SK-N-SH (cell line): ENCODE data around the gene HCST. TPM values are rescaled to one million over a fixed set of nuclear protein-coding genes. Genes with fewer than 3 reads are reported as not detected.

ENCODE experiments used
- CTCF ChIA-PET: fragments of 300-600, 350-600 bp; formaldehyde crosslinking; extraction: SDS; loops from one replicate; lab custom pipeline; 2021; lab: Yijun Ruan, JAX
- POLR2A ChIA-PET: fragments of 350-600 bp; sonication (Branson Sonifier 250); formaldehyde crosslinking; extraction: SDS; loops from one replicate; lab custom pipeline; 2020; ENCODE audit warnings: antibody characterized with exemption, inconsistent platforms; lab: Yijun Ruan, JAX
- DNase-seq: peaks from one replicate; pipeline ENCODE4 v3.0.0; 2012
- H2AFZ ChIP-seq: fragments of 200-600 bp; sonication (generic); 2 replicates; pipeline ENCODE4 v1.8.1; 2016; ENCODE audit warnings: antibody characterized with exemption, mild to moderate bottlenecking, low read depth
- H3F3A ChIP-seq: fragments of 200-600 bp; sonication (generic); replicated peaks from 2 replicates; pipeline ENCODE3; 2016; ENCODE audit warnings: antibody characterized with exemption, mild to moderate bottlenecking; ENCODE audit not compliant: insufficient read depth
- H3K27ac ChIP-seq, 2 experiments: fragments of 200-500 bp in 1 of 2; fragments of 200-600 bp in 1 of 2; sonication (Bioruptor generic) in 1 of 2; sonication (generic), shearing (Covaris generic) in 1 of 2; 2 replicates each; pipeline versions ENCODE4 v1.5.1 to v1.6.1; 2014 to 2016; ENCODE audit warnings: low read depth in 2 of 2, inconsistent platforms in 1 of 2, low read length in 1 of 2, mild to moderate bottlenecking in 1 of 2, mixed read lengths in 1 of 2
- H3K27me3 ChIP-seq: fragments of 200-600 bp; sonication (generic), shearing (Covaris generic); 2 replicates; pipeline ENCODE4 v1.6.1; 2016; ENCODE audit warnings: mixed run types; ENCODE audit not compliant: insufficient read depth
- H3K36me3 ChIP-seq, 2 experiments: fragments of 200-500 bp in 1 of 2; fragments of 200-600 bp in 1 of 2; sonication (Bioruptor generic) in 1 of 2; sonication (generic) in 1 of 2; replicated peaks in 1 of 2; 2 replicates each; pipeline versions ENCODE3 to v1.5.1; 2014 to 2016; ENCODE audit warnings: low read length in 1 of 2, mild to moderate bottlenecking in 1 of 2; ENCODE audit not compliant: insufficient read depth in 2 of 2, control insufficient read depth in 1 of 2
- H3K4me1 ChIP-seq, 2 experiments: fragments of 200-500 bp in 1 of 2; fragments of 200-600 bp in 1 of 2; sonication (Bioruptor generic) in 1 of 2; sonication (generic), shearing (Covaris generic) in 1 of 2; 2 replicates each; pipeline versions ENCODE4 v1.5.1 to v1.6.1; 2014 to 2016; ENCODE audit warnings: low read depth in 1 of 2, low read length in 1 of 2, mixed run types in 1 of 2; ENCODE audit not compliant: insufficient read depth in 2 of 2, control insufficient read depth in 1 of 2
- H3K4me2 ChIP-seq: fragments of 200-600 bp; sonication (generic), shearing (Covaris generic); 2 replicates; pipeline ENCODE4 v1.6.1; 2017; ENCODE audit warnings: mixed run types
- H3K4me3 ChIP-seq, 2 experiments: fragments of 200-500 bp in 1 of 2; fragments of 200-600 bp in 1 of 2; sonication (Bioruptor generic) in 1 of 2; sonication (generic), shearing (Covaris generic) in 1 of 2; 2 replicates each; pipeline versions ENCODE4 v1.5.1 to v1.8.1; 2014 to 2016; ENCODE audit warnings: low read depth in 2 of 2, inconsistent platforms in 1 of 2, low read length in 1 of 2, mild to moderate bottlenecking in 1 of 2, mixed read lengths in 1 of 2, moderate library complexity in 1 of 2
- H3K79me2 ChIP-seq: fragments of 200-600 bp; sonication (generic); 2 replicates; pipeline ENCODE4 v1.8.1; 2017; ENCODE audit warnings: mild to moderate bottlenecking; ENCODE audit not compliant: insufficient read depth
- H3K9ac ChIP-seq: fragments of 200-600 bp; sonication (generic); 2 replicates; pipeline ENCODE4 v1.6.1; 2017; ENCODE audit warnings: mixed run types
- H3K9me2 ChIP-seq: fragments of 200-600 bp; sonication (generic); 2 replicates; pipeline ENCODE4 v1.6.1; 2017; ENCODE audit warnings: mixed run types
- H3K9me3 ChIP-seq: fragments of 200-600 bp; sonication (generic); 2 replicates; pipeline ENCODE4 v1.6.1; 2017; ENCODE audit warnings: mixed run types, mild to moderate bottlenecking, moderate library complexity
- H4K20me1 ChIP-seq: fragments of 200-600 bp; sonication (generic); 2 replicates; pipeline ENCODE4 v1.6.1; 2017; ENCODE audit warnings: mild to moderate bottlenecking, mixed run types; ENCODE audit not compliant: insufficient read depth
- ELF1 ChIP-seq: IDR thresholded peaks from 2 replicates; pipeline ENCODE4 v1.4.0; 2012
- EP300 ChIP-seq, 2 experiments: IDR thresholded peaks; 2 replicates each; pipeline versions ENCODE4 v1.4.0 to v1.6.1; 2012; ENCODE audit warnings: borderline replicate concordance in 1 of 2, low read depth in 1 of 2, low read length in 1 of 2
- FOSL2 ChIP-seq: IDR thresholded peaks from 2 replicates; pipeline ENCODE4 v1.4.0; 2012; ENCODE audit warnings: low read depth, mild to moderate bottlenecking, moderate library complexity, borderline replicate concordance
- FOXM1 ChIP-seq: IDR thresholded peaks from 2 replicates; pipeline ENCODE4 v1.4.0; 2012; ENCODE audit warnings: low read depth, mild to moderate bottlenecking
- MEF2A ChIP-seq: IDR thresholded peaks from 2 replicates; pipeline ENCODE4 v1.4.0; 2012; ENCODE audit warnings: low read depth, borderline replicate concordance
- NFIC ChIP-seq: IDR thresholded peaks from 2 replicates; pipeline ENCODE4 v1.4.0; 2012; ENCODE audit warnings: borderline replicate concordance
- NRF1 ChIP-seq: IDR thresholded peaks from 2 replicates; pipeline ENCODE4 v1.6.1; 2012; ENCODE audit warnings: low read depth, mild to moderate bottlenecking, low read length
- RFX5 ChIP-seq: IDR thresholded peaks from 2 replicates; pipeline ENCODE4 v1.6.1; 2012; ENCODE audit warnings: mild to moderate bottlenecking, improper control_type of control experiment, low read length
- RXRA ChIP-seq: IDR thresholded peaks from 2 replicates; pipeline ENCODE4 v1.4.0; 2012; ENCODE audit warnings: low read depth, mild to moderate bottlenecking, borderline replicate concordance
- SMC3 ChIP-seq: IDR thresholded peaks from 2 replicates; pipeline ENCODE4 v1.6.1; 2012; ENCODE audit warnings: low read depth, low read length, improper control_type of control experiment
- USF2 ChIP-seq: fragments of 150-350 bp; IDR thresholded peaks from 2 replicates; pipeline ENCODE4 v1.6.1; 2017; ENCODE audit warnings: antibody characterized with exemption, low read length, low read depth, borderline replicate concordance
- WGBS: methylation state at CpG from one replicate; pipeline ENCODE4 v1.1.6; 2017; ENCODE audit warnings: low lambda C conversion rate; 5-methylcytosine and 5-hydroxymethylcytosine counted together
- polyA plus RNA-seq, 3 experiments: library from polyadenylated mRNA; depleted of rRNA; stranded (reverse); fragments of >200 nt; gene quantifications; 2 replicates each; pipeline ENCODE4 v1.2.3, GENCODE V29; 2012
- TF ChIP-seq, protein P1 (sequence below): fragments of 150-350 bp; IDR thresholded peaks from 2 replicates; pipeline ENCODE4 v1.6.1; 2016; ENCODE audit warnings: mild to moderate bottlenecking, low read depth, low read length
- TF ChIP-seq, protein P2 (sequence below): IDR thresholded peaks from 2 replicates; pipeline ENCODE4 v1.4.0; 2012; ENCODE audit warnings: low read depth, borderline replicate concordance
- TF ChIP-seq, protein P3 (sequence below): IDR thresholded peaks from 2 replicates; pipeline ENCODE4 v1.4.0; 2012; ENCODE audit warnings: low read depth, borderline replicate concordance

HCST gene
- polyA plus RNA-seq, 1 of the 3 experiments (the other 2 are of a cell fraction) = 0.59 TPM

DNA sequence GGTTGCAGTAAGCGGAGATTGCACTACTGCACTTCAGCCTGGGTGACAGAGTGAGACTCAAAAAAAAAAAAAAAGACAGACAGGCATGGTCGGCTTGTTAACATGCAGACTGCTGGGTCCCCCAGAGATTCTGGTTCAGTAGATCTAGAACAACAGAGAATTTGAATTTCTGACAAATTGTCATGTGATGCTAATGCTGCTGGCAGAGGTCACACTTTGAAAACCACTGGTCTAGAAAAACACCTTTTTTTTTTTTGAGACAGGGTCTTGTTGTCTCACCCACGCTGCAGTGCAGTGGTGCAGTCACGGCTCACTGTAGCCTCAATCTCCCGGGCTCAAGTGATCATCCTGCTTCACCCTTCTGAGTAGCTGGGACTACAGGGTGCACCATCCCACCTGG is 26.2 kb downstream of the HCST start:
- Histone ChIP-seq H3F3A (no peaks in the 10 kb centered on the region), H3K4me2 (no peak overlapping the region), H3K9me2 (no peaks in the 10 kb centered on the region), H3K79me2 (no peaks in the 10 kb centered on the region), H3K9me3 (no peaks in the 10 kb centered on the region), H4K20me1 (no peaks in the 10 kb centered on the region), H3K9ac (no peak overlapping the region), H3K4me1 (peaks cover 3% of the 10 kb centered on the region in 2 experiments; a peak in 3 of 4 replicates), H3K27me3 (no peaks in the 10 kb centered on the region; the same call in 1 of the 2 replicates), H3K36me3 (no peaks in the 10 kb centered on the region), H2AFZ (no peak overlapping the region), H3K4me3 (no peak overlapping the region), H3K27ac (no peak overlapping the region)
- ChIA-PET CTCF (no interaction called here), POLR2A (no interaction called here)
- 59% methylated on average over 5 of the region's 5 CpGs for WGBS
- no peak for DNase-seq
- TF ChIP-seq FOSL2 (no peak), EP300 (IDR thresholded peaks at IDR 0.05; ENCODE audit: borderline replicate concordance in 1 of 2, low read depth in 1 of 2, low read length in 1 of 2) (no peak), SMC3 (no peak), NFIC (no peak), RFX5 (no peak), RXRA (no peak), ELF1 (no peak), NRF1 (no peak), FOXM1 (no peak), USF2 (no peak)
- TF ChIP-seq, protein P1, sequence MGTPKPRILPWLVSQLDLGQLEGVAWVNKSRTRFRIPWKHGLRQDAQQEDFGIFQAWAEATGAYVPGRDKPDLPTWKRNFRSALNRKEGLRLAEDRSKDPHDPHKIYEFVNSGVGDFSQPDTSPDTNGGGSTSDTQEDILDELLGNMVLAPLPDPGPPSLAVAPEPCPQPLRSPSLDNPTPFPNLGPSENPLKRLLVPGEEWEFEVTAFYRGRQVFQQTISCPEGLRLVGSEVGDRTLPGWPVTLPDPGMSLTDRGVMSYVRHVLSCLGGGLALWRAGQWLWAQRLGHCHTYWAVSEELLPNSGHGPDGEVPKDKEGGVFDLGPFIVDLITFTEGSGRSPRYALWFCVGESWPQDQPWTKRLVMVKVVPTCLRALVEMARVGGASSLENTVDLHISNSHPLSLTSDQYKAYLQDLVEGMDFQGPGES = no peak

DNA sequence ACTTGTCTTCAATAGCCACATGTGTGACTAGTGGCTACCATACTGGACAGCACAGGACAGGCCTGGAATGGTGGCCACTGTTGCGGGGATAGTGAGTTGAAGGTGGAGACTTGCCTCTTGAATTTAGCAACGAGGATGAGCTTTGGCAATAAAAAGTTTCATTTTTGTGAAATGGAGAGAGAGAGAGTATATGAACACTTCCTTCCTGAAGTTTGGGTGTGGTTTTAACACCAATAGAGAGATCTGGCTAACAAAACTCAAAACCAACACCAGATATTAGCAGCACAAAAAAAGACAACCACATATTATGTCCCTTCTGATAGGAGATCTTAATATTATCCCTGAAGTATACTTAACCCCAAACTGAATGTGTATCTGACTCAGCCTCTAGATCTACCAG is 27.5 kb downstream of the HCST start:
- H3K4me1 ChIP-seq = peaks cover 3% of the 10 kb centered on the region in 2 experiments; a peak in 3 of 4 replicates
- no peaks in the 10 kb centered on the region for H3K36me3 ChIP-seq
- no peak overlapping the region for H3K27ac ChIP-seq
- DNase-seq = no peak
- no peaks in the 10 kb centered on the region for H3K79me2 ChIP-seq
- no peak overlapping the region for H3K4me2 ChIP-seq
- H3K9me2 ChIP-seq = no peaks in the 10 kb centered on the region
- CTCF ChIA-PET = no interaction called here
- H3F3A ChIP-seq = no peaks in the 10 kb centered on the region
- no peak overlapping the region for H2AFZ ChIP-seq
- no peaks in the 10 kb centered on the region for H4K20me1 ChIP-seq
- no peaks in the 10 kb centered on the region; the same call in 1 of the 2 replicates for H3K27me3 ChIP-seq
- POLR2A ChIA-PET = no interaction called here
- no peaks in the 10 kb centered on the region for H3K9me3 ChIP-seq
- no peak overlapping the region for H3K4me3 ChIP-seq
- H3K9ac ChIP-seq = no peak overlapping the region
- WGBS = 90% methylated on average over 2 of the region's 2 CpGs
- TF ChIP-seq, protein P2, sequence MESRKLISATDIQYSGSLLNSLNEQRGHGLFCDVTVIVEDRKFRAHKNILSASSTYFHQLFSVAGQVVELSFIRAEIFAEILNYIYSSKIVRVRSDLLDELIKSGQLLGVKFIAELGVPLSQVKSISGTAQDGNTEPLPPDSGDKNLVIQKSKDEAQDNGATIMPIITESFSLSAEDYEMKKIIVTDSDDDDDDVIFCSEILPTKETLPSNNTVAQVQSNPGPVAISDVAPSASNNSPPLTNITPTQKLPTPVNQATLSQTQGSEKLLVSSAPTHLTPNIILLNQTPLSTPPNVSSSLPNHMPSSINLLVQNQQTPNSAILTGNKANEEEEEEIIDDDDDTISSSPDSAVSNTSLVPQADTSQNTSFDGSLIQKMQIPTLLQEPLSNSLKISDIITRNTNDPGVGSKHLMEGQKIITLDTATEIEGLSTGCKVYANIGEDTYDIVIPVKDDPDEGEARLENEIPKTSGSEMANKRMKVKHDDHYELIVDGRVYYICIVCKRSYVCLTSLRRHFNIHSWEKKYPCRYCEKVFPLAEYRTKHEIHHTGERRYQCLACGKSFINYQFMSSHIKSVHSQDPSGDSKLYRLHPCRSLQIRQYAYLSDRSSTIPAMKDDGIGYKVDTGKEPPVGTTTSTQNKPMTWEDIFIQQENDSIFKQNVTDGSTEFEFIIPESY = no peak
- TF ChIP-seq USF2 = no peak
- TF ChIP-seq, protein P3, sequence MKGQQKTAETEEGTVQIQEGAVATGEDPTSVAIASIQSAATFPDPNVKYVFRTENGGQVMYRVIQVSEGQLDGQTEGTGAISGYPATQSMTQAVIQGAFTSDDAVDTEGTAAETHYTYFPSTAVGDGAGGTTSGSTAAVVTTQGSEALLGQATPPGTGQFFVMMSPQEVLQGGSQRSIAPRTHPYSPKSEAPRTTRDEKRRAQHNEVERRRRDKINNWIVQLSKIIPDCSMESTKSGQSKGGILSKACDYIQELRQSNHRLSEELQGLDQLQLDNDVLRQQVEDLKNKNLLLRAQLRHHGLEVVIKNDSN = no peak
- TF ChIP-seq MEF2A = no peak
- TF ChIP-seq NRF1 = no peak
- TF ChIP-seq FOSL2 = no peak
